Tibial artery (tissue), 4 donors: Measurements from ENCODE around the gene CD84.
"Not testable (repeated sequence)": the region's sequence is repeated elsewhere in the genome, so short reads cannot be mapped to it uniquely, and the experiment has no call there.

Experiments
- DNase-seq, 2 donors: peaks; one replicate each; pipeline ENCODE4 v3.0.0-alpha.2; 2019
- H3K27ac ChIP-seq, 2 donors: fragments of 200-600 bp; sonication (generic) in 1 of 2; 1 replicate in 1 of 2; 2 replicates in 1 of 2; pipeline ENCODE4 v1.5.1; 2018 to 2019; ENCODE audit warnings: mild to moderate bottlenecking in 1 of 2
- H3K27me3 ChIP-seq, 2 donors: fragments of 200-600 bp; sonication (generic) in 1 of 2; one replicate each; pipeline versions ENCODE4 v1.5.1 to v1.6.0; 2016 to 2019
- H3K36me3 ChIP-seq, 3 donors: fragments of 200-600 bp; sonication (generic) in 2 of 3; one replicate each; pipeline ENCODE4 v1.5.1; 2016 to 2019; ENCODE audit warnings: mild to moderate bottlenecking in 2 of 3
- H3K4me1 ChIP-seq, 4 donors: fragments of 200-600 bp; sonication (generic) in 2 of 4; 1 replicate in 3 of 4; 2 replicates in 1 of 4; pipeline ENCODE4 v1.5.1; 2016 to 2019
- H3K4me3 ChIP-seq, 2 donors: fragments of 200-600 bp; sonication (generic) in 1 of 2; 1 replicate in 1 of 2; 2 replicates in 1 of 2; pipeline ENCODE4 v1.5.1; 2018 to 2019; ENCODE audit warnings: mild to moderate bottlenecking in 2 of 2
- H3K9me3 ChIP-seq, 3 donors: fragments of 200-600 bp; sonication (generic) in 1 of 3; one replicate each; pipeline ENCODE4 v1.5.1; 2016 to 2019
- intact Hi-C: fragments of 100-400 bp; cut with DNase I; formaldehyde crosslinking; loops from one replicate; pipeline ENCODE4 v1.15.0; 2023; ENCODE audit warnings: low total_unique reads
- TF ChIP-seq, protein P1 (sequence below), 2 experiments: fragments of 200-600 bp in 1 of 2; fragments of 450-650 bp in 1 of 2; IDR thresholded peaks; one replicate each; pipeline ENCODE4 v1.5.1; 2017 to 2019; ENCODE audit warnings: antibody characterized with exemption in 2 of 2, mild to moderate bottlenecking in 1 of 2, moderate library complexity in 1 of 2

The CD84 gene

DNA sequence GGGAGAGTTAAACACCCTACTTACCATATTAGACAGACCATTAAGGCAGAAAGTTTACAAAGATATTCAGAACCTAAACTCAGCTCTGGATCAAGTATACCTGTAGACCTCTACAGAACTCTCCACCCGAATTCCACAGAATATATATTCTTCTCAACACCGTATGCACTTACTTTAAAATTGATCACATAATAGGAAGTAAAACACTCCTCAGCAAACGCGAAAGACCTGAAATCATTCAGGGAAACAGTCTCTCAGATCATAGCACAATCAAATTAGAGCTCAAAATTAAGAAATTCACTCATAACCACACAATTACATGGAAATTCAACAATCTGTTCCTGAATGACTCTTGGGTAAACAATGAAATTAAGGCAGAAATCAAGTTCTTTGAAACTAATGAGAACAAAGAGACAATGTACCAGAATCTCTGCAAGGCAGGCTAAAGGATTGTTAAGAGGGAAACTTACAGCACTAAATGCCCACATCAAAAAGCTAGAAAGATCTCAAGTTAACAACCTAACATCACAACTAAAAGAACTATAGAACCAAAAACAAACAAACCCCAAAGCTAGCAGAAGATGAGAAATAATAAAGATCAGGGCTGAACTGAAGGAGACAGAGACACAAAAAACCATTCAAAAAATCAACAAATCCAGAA is 19.1 kb downstream of the CD84 start:
- no peaks in the 10 kb centered on the region for H3K27me3 ChIP-seq
- H3K4me3 ChIP-seq = no peak overlapping the region
- no peak for DNase-seq
- H3K9me3 ChIP-seq = no peaks in the 10 kb centered on the region
- no peak overlapping the region for H3K27ac ChIP-seq
- intact Hi-C loops = no loop called here
- H3K36me3 ChIP-seq = no peaks in the 10 kb centered on the region
- no peaks in the 10 kb centered on the region for H3K4me1 ChIP-seq
- TF ChIP-seq, protein P1, sequence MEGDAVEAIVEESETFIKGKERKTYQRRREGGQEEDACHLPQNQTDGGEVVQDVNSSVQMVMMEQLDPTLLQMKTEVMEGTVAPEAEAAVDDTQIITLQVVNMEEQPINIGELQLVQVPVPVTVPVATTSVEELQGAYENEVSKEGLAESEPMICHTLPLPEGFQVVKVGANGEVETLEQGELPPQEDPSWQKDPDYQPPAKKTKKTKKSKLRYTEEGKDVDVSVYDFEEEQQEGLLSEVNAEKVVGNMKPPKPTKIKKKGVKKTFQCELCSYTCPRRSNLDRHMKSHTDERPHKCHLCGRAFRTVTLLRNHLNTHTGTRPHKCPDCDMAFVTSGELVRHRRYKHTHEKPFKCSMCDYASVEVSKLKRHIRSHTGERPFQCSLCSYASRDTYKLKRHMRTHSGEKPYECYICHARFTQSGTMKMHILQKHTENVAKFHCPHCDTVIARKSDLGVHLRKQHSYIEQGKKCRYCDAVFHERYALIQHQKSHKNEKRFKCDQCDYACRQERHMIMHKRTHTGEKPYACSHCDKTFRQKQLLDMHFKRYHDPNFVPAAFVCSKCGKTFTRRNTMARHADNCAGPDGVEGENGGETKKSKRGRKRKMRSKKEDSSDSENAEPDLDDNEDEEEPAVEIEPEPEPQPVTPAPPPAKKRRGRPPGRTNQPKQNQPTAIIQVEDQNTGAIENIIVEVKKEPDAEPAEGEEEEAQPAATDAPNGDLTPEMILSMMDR (IDR thresholded peaks at IDR 0.05) = no peak

DNA sequence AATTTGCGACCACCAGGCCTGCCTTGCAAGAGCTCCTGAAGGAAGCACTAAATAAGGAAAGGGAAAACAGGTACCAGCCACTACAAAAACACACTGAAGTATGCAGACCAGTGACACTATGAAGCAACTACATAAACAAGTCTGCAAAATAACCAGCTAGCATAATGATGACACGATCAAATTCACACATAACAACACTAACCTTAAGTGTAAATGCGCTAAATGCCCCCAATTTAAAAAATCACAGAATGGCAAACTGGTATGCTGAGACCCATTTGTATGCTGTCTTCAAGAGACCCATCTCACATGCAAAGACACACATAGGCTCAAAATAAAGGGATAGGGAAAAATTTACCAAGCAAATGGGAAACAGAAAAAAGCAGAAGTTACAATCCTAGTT is 19.9 kb downstream of the CD84 start:
- H3K36me3 ChIP-seq, H3K27me3 ChIP-seq, intact Hi-C loops, H3K9me3 ChIP-seq, H3K27ac ChIP-seq, DNase-seq, H3K4me1 ChIP-seq, H3K4me3 ChIP-seq: not testable (repeated sequence)

DNA sequence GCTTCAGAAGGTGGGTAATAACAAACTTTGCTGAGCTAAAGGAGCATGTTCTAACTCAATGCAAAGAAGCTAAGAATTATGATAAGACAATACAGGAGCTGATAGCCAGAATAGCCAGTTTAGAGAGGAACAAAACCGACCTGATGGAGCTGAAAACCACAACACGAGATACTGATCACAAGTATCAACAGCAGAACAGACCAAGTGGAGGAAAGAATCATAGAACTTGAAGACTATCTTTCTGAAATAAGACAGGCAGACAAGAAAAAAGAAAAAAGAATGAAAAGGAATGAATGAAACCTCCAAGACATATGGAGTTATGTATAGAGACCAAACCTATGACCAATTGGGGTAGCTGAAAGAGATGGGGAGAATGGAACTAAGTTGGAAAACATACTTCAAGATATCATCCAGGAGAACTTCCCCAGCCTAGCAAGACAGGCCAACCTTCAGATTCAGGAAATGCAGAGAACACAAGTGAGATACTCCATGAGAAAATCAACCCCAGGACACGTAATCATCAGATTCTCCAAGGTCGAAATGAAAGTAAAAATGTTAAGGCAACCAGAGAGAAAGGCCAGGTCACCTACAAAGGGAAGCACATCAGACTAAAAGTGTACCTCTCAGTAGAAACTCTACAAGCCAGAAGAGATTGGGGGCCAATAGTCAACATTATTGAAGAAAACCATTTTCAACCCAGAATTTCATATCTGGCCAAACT is 20.5 kb downstream of the CD84 start:
- H3K4me3 ChIP-seq = no peak overlapping the region
- H3K36me3 ChIP-seq = no peaks in the 10 kb centered on the region
- H3K27me3 ChIP-seq = no peaks in the 10 kb centered on the region
- no peaks in the 10 kb centered on the region for H3K9me3 ChIP-seq
- TF ChIP-seq, protein P1 (IDR thresholded peaks at IDR 0.05) = no peak
- H3K4me1 ChIP-seq = no peaks in the 10 kb centered on the region
- no peak overlapping the region for H3K27ac ChIP-seq
- intact Hi-C loops = no loop called here
- DNase-seq = no peak

DNA sequence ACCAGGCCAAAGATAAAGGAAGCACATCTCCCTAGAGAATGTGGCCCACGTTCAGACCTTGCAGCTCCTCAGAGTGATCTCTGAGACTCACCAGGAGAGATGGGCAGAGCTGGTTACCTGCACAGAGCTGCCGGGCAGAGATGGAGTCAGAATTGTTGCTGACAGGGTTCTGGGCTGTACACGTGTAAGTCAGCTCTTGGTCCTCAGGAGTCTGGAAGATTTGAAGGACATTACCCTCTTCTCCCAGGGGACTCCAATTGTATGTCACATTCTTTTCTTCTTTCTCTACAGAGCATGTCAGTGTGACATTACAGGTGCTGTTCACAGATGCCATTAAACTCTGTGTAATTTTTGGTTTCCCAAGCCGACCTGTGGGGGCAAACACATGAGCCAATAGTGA is 25.5 kb downstream of the CD84 start:
- no peaks in the 10 kb centered on the region for H3K36me3 ChIP-seq
- no peak for DNase-seq
- H3K4me3 ChIP-seq = no peak overlapping the region
- TF ChIP-seq, protein P1 (IDR thresholded peaks at IDR 0.05) = no peak
- no peaks in the 10 kb centered on the region for H3K27me3 ChIP-seq
- H3K4me1 ChIP-seq = no peaks in the 10 kb centered on the region
- intact Hi-C loops = no loop called here
- H3K9me3 ChIP-seq = no peaks in the 10 kb centered on the region
- H3K27ac ChIP-seq = no peak overlapping the region

DNA sequence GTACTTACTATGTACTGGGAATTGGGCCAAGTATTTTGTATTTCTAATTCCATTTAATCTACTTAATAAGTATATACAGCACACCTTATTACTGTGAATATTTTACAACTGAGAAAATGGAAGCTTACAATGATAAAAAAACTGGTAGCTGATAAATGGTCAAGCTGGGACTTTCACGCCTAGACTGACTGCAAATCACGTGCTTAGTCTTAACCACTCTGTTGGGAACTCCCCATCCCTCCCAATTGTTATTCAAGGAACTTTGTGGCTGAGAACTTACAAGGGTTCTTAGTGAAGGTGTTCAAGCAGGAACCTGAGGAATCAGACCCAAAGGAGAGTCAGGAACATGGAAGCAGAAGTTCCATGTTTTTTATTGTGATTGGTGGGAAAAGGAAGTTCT is 26.9 kb downstream of the CD84 start:
- DNase-seq = no peak
- intact Hi-C loops = no loop called here
- Histone ChIP-seq H3K27ac (no peak overlapping the region), H3K36me3 (no peaks in the 10 kb centered on the region), H3K9me3 (no peaks in the 10 kb centered on the region), H3K27me3 (no peaks in the 10 kb centered on the region), H3K4me1 (no peaks in the 10 kb centered on the region), H3K4me3 (no peak overlapping the region)
- TF ChIP-seq, protein P1 (IDR thresholded peaks at IDR 0.05) = no peak

DNA sequence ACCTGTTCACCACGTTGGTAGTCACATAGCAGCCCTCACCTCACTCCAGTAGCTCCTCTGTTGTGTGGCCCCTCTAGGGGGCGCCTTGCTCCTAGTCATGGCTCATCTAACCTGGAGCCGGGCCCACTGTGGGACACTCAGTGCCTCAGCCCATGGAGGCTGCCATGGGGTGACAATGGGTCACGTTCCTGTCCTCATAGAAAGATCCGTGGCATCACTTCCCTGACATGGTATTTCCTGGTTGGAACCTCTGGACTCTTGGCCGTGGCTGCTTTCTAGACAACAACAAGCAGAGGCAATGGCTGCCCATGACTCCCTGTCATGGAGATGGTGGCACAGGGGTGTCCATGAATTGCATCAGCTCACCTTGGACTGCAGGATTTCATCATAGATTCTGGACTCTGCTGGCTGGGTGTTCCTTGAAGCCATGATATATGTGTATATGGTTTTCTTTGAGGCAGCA is 28.7 kb downstream of the CD84 start:
- DNase-seq = no peak
- Histone ChIP-seq H3K27ac (no peak overlapping the region), H3K27me3 (no peaks in the 10 kb centered on the region), H3K4me1 (no peaks in the 10 kb centered on the region), H3K36me3 (no peaks in the 10 kb centered on the region), H3K9me3 (no peaks in the 10 kb centered on the region), H3K4me3 (no peak overlapping the region)
- TF ChIP-seq, protein P1 (IDR thresholded peaks at IDR 0.05) = no peak
- intact Hi-C loops = no loop called here
